GM12801 (cell line): Measurements from ENCODE around the gene MOV10.

Source experiments
- CTCF ChIP-seq: IDR thresholded peaks from one replicate; pipeline ENCODE4 v1.5.1; 2011; ENCODE audit warnings: control low read depth; ENCODE audit not compliant: insufficient read length; ENCODE audit errors: extremely low read depth

The MOV10 gene

GRCh38 chr1:112704934-112705627, 30.6 kb downstream of the MOV10 start:
- TF ChIP-seq CTCF, result no peak

- TF ChIP-seq CTCF, result no peak
Observed at GRCh38 chr1:112706505-112707220, 32.2 kb downstream of the MOV10 start, which contains the start of gene RHOC. Gene RHOC, minus strand, starts transcription at chr1:112707127. Its CDS starts 3,328 bp downstream, at chr1:112703799.

GRCh38 chr1:112707221-112708001, 33.0 kb downstream of the MOV10 start:
- no peak for TF ChIP-seq CTCF

- no peak for TF ChIP-seq CTCF
Observed at GRCh38 chr1:112708002-112708448, 33.6 kb downstream of the MOV10 start.

GRCh38 chr1:112708489-112708888, 34.0 kb downstream of the MOV10 start:
- no peak for TF ChIP-seq CTCF

- no peak for TF ChIP-seq CTCF
Observed at GRCh38 chr1:112710159-112710558, 35.7 kb downstream of the MOV10 start.

- no peak for TF ChIP-seq CTCF
Observed at GRCh38 chr1:112710586-112710985, 36.1 kb downstream of the MOV10 start.
